HCT116 (cell line): ENCODE measurements around the gene SCGB1A1. TPM values are rescaled to one million over a fixed set of nuclear protein-coding genes. Genes with fewer than 3 reads are reported as not detected.
"Not testable (repeated sequence)": the region's sequence is repeated elsewhere in the genome, so short reads cannot be mapped to it uniquely, and the experiment has no call there.

Experiments used
- ATAC-seq: fragments of 200-7000 bp; cut with Tn5 transposase; 2 replicates; pipeline ENCODE4 v1.9.1; 2020; ENCODE audit warnings: mild to moderate bottlenecking, moderate library complexity
- BruUV-seq: library from RNA; stranded (reverse); fragments of 400-500 nt; replicated peaks from 2 replicates; lab custom pipeline; 2021; lab: Mats Ljungman, UMichigan
- CTCF ChIA-PET: fragments of 300-600 bp; sonication (Branson Sonifier 250); formaldehyde crosslinking; loops from one replicate; lab custom pipeline; 2021; ENCODE audit warnings: antibody characterized with exemption; lab: Charles Lee
- POLR2A ChIA-PET: fragments of 300-600, 350-600 bp; sonication (Branson Sonifier 250); formaldehyde crosslinking; loops from one replicate; lab custom pipeline; 2021; ENCODE audit warnings: antibody characterized with exemption; lab: Charles Lee
- RAD21 ChIA-PET, 2 experiments: fragments of 300-600 bp; sonication (Branson Sonifier 250); formaldehyde crosslinking; loops; one replicate each; lab custom pipeline; 2023; ENCODE audit warnings: low total read pairs in 2 of 2; ENCODE audit not compliant: uncharacterized antibody in 2 of 2, unreplicated experiment in 2 of 2, low non-redundant PET in 1 of 2; lab: Charles Lee
- DNase-seq: peaks from one replicate; pipeline ENCODE4 v3.0.0-alpha.2; 2010; ENCODE audit warnings: low read depth, low spot score
- H2AFZ ChIP-seq: fragments of 200-600 bp; shearing (Covaris generic), sonication (generic); 2 replicates; pipeline ENCODE4 v1.6.1; 2017; ENCODE audit warnings: low read depth, mixed run types, mixed read lengths, antibody characterized with exemption, low read length; ENCODE audit not compliant: poor library complexity, severe bottlenecking
- H3K27ac ChIP-seq: 2 replicates; pipeline ENCODE4 v1.5.1; 2012; ENCODE audit warnings: low read depth, low read length
- H3K27me3 ChIP-seq: fragments of 200-600 bp; sonication (generic); 2 replicates; pipeline ENCODE4 v1.6.1; 2016; ENCODE audit warnings: mixed run types, low read length, mixed read lengths; ENCODE audit not compliant: insufficient read depth
- H3K36me3 ChIP-seq, 2 experiments: fragments of 200-500 bp in 1 of 2; fragments of 200-600 bp in 1 of 2; sonication (Bioruptor generic) in 1 of 2; sonication (generic) in 1 of 2; 2 replicates each; pipeline versions ENCODE4 v1.5.1 to v1.6.1; 2014 to 2016; ENCODE audit warnings: low read length in 2 of 2, inconsistent platforms in 1 of 2, mixed read lengths in 1 of 2, mixed run types in 1 of 2; ENCODE audit not compliant: insufficient read depth in 2 of 2, control insufficient read depth in 1 of 2
- H3K4me1 ChIP-seq, 2 experiments: fragments of 200-600 bp in 1 of 2; sonication (generic) in 1 of 2; 2 replicates each; pipeline versions ENCODE4 v1.5.1 to v1.6.1; 2012 to 2017; ENCODE audit warnings: low read length in 2 of 2, inconsistent platforms in 1 of 2, mild to moderate bottlenecking in 1 of 2, mixed read lengths in 1 of 2, mixed run types in 1 of 2, moderate library complexity in 1 of 2; ENCODE audit not compliant: insufficient read depth in 2 of 2, control insufficient read depth in 1 of 2
- H3K4me2 ChIP-seq: fragments of 200-600 bp; sonication (generic); 2 replicates; pipeline ENCODE4 v1.6.1; 2017; ENCODE audit warnings: mixed run types, low read length, mixed read lengths
- H3K4me3 ChIP-seq, 2 experiments: fragments of 200-600 bp in 1 of 2; sonication (generic) in 1 of 2; replicated peaks in 1 of 2; 2 replicates each; pipeline ENCODE4 v1.5.1; 2011 to 2016; ENCODE audit warnings: low read length in 2 of 2, control low read depth in 1 of 2, low read depth in 1 of 2, mild to moderate bottlenecking in 1 of 2, mixed read lengths in 1 of 2, mixed run types in 1 of 2
- H3K79me2 ChIP-seq: fragments of 200-600 bp; sonication (generic); 2 replicates; pipeline ENCODE4 v1.6.1; 2017; ENCODE audit warnings: mild to moderate bottlenecking, mixed run types, low read length, moderate library complexity, mixed read lengths; ENCODE audit not compliant: insufficient read depth
- H3K9ac ChIP-seq: fragments of 200-600 bp; sonication (generic); 2 replicates; pipeline ENCODE4 v1.6.1; 2016; ENCODE audit warnings: low read length, mixed read lengths
- H3K9me2 ChIP-seq: fragments of 200-600 bp; sonication (generic), shearing (Covaris generic); 2 replicates; pipeline ENCODE4 v1.6.1; 2017; ENCODE audit warnings: mixed run types, mild to moderate bottlenecking, moderate library complexity; ENCODE audit not compliant: insufficient read depth
- H3K9me3 ChIP-seq, 2 experiments: fragments of 200-500 bp in 1 of 2; fragments of 200-600 bp in 1 of 2; sonication (Bioruptor generic) in 1 of 2; sonication (generic) in 1 of 2; 2 replicates each; pipeline ENCODE4 v1.6.1; 2014 to 2017; ENCODE audit warnings: low read length in 2 of 2, mixed read lengths in 2 of 2, inconsistent platforms in 1 of 2, low read depth in 1 of 2, mild to moderate bottlenecking in 1 of 2, mixed run types in 1 of 2, moderate library complexity in 1 of 2; ENCODE audit not compliant: control insufficient read depth in 1 of 2, insufficient read depth in 1 of 2
- H4K20me1 ChIP-seq: fragments of 200-600 bp; sonication (generic), shearing (Covaris generic); 2 replicates; pipeline ENCODE4 v1.6.1; 2017; ENCODE audit warnings: mixed run types, mild to moderate bottlenecking, moderate library complexity; ENCODE audit not compliant: insufficient read depth
- RAD21 ChIP-seq: IDR thresholded peaks from 2 replicates; pipeline ENCODE4 v1.6.1; 2012; ENCODE audit warnings: low read depth, mild to moderate bottlenecking
- intact Hi-C: fragments of 100-400 bp; cut with micrococcal nuclease; formaldehyde crosslinking; loops from 2 replicates; pipeline ENCODE4 v1.10.0; 2022
- total RNA-seq: library from RNA; stranded (reverse); gene quantifications from one replicate; pipeline ENCODE4 v1.2.1, GENCODE V29; 2021; ENCODE audit not compliant: unreplicated experiment
- TF ChIP-seq, protein P1 (sequence below), 3 experiments: fragments of 200-600 bp in 1 of 3; sonication (generic) in 1 of 3; IDR thresholded peaks in 2 of 3; conservative IDR thresholded peaks in 1 of 3; 2 replicates each; pipeline ENCODE4 v1.5.1; 2012 to 2017; ENCODE audit warnings: low read depth in 2 of 3, low read length in 2 of 3, antibody characterized with exemption in 1 of 3, borderline replicate concordance in 1 of 3, control low read depth in 1 of 3, mild to moderate bottlenecking in 1 of 3, mixed read lengths in 1 of 3, mixed run types in 1 of 3, moderate library complexity in 1 of 3; ENCODE audit not compliant: insufficient read depth in 1 of 3

Gene SCGB1A1
- total RNA-seq, 1 experiment from 2014 or later = 2.0 TPM

DNA sequence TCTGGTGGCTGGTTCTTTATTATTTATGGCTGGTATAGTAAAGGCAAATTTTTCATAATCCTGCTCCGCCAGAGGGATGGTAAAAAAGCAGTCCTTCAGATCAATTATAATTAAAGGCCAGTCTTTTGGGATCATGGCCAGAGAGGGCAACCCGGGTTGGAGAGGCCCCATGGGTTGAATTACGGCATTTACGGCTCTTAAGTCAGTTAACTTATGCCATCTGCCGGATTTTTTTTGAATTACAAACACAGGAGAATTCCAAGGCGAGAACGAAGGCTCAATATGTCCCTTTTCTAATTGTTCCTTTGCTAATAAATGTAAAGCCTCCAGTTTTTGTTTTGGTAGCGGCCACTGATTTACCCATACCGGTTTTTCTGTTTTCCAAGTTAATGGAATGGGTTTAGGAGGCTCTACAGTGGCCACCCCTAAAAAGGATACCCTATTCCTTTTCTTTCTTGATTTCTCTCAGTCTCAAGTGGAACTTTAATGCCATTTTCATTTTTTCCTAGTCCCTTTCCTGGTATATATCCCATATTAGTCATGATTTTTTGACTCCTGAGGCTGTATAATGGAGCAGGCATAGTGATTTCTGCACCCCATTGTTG, 40.3 kb upstream of the SCGB1A1 start:
- H3K4me2 ChIP-seq, H3K27ac ChIP-seq, H3K9me2 ChIP-seq, POLR2A ChIA-PET, H2AFZ ChIP-seq, H3K4me3 ChIP-seq, RAD21 ChIA-PET, ATAC-seq, H3K27me3 ChIP-seq, BruUV-seq, H3K36me3 ChIP-seq, H3K9me3 ChIP-seq, H4K20me1 ChIP-seq, H3K79me2 ChIP-seq, H3K4me1 ChIP-seq, H3K9ac ChIP-seq: not testable (repeated sequence)
- DNase-seq = peak; percentile 53
- CTCF ChIA-PET = interaction anchor here (1.0 to 3.1 kb wide), 9 partner anchors 16 to 582 kb away, joined by 3 to 13 read pairs (median 5); partner anchors contain the start of gene ASRGL1
- intact Hi-C loops = loop anchor here (1.0 to 5.0 kb wide), 4 partner anchors 38 to 206 kb away; no protein-coding TSS in a partner anchor
- TF ChIP-seq, protein P1, sequence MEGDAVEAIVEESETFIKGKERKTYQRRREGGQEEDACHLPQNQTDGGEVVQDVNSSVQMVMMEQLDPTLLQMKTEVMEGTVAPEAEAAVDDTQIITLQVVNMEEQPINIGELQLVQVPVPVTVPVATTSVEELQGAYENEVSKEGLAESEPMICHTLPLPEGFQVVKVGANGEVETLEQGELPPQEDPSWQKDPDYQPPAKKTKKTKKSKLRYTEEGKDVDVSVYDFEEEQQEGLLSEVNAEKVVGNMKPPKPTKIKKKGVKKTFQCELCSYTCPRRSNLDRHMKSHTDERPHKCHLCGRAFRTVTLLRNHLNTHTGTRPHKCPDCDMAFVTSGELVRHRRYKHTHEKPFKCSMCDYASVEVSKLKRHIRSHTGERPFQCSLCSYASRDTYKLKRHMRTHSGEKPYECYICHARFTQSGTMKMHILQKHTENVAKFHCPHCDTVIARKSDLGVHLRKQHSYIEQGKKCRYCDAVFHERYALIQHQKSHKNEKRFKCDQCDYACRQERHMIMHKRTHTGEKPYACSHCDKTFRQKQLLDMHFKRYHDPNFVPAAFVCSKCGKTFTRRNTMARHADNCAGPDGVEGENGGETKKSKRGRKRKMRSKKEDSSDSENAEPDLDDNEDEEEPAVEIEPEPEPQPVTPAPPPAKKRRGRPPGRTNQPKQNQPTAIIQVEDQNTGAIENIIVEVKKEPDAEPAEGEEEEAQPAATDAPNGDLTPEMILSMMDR (IDR thresholded peaks at IDR 0.05 in 2 of 3, conservative IDR thresholded peaks at IDR 0.05 in 1 of 3; ENCODE audit: borderline replicate concordance in 1 of 3, insufficient read depth in 1 of 3, low read depth in 2 of 3, low read length in 2 of 3) = peak; percentile 6 to 60 (median 34); a peak in 4 of 6 replicates
- TF ChIP-seq RAD21 = peak; percentile 66

DNA sequence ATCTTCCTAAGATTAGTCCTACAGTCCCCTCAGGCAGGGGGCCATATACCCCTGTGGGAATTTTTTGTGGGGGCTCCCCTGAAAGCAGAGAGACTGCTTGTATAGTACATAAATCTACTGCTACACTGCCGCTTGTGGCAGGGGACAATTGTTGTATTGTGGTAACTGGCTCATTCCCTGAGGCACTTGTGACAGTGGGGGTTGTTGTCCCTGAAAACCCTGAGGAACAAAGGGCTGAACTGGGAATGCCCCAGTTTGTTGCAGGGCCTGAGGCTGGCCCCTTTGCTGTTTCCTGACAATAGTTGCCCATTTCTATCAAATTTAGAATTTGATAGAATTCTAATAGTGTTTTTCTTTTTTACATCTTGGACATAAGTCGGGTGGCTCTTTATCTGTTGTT, 39.2 kb upstream of the SCGB1A1 start:
- H3K4me3 ChIP-seq, ATAC-seq, POLR2A ChIA-PET, H3K9me2 ChIP-seq, H3K9ac ChIP-seq, H3K36me3 ChIP-seq, H2AFZ ChIP-seq, H3K4me1 ChIP-seq, H3K27ac ChIP-seq, H4K20me1 ChIP-seq, H3K4me2 ChIP-seq, DNase-seq, H3K27me3 ChIP-seq, RAD21 ChIA-PET, H3K79me2 ChIP-seq, BruUV-seq, H3K9me3 ChIP-seq: not testable (repeated sequence)
- CTCF ChIA-PET = interaction anchor here (0.9 to 1.9 kb wide), 6 partner anchors 14 to 583 kb away, joined by 3 to 7 read pairs (median 3); no protein-coding TSS in a partner anchor
- intact Hi-C loops = loop anchor here (5.0 kb wide), 2 partner anchors 147 to 207 kb away; no protein-coding TSS in a partner anchor
